ENCODE data around the gene RSL1D1. TPM values are rescaled to one million over a fixed set of nuclear protein-coding genes. Genes with fewer than 3 reads are reported as not detected.

RSL1D1 gene
- total and polyA plus RNA-seq, 9 of the 15 experiments (the other 6 are each of a cell fraction or from before 2014, with no cell fraction given), result 259 to 753 (median 373) TPM

DNA sequence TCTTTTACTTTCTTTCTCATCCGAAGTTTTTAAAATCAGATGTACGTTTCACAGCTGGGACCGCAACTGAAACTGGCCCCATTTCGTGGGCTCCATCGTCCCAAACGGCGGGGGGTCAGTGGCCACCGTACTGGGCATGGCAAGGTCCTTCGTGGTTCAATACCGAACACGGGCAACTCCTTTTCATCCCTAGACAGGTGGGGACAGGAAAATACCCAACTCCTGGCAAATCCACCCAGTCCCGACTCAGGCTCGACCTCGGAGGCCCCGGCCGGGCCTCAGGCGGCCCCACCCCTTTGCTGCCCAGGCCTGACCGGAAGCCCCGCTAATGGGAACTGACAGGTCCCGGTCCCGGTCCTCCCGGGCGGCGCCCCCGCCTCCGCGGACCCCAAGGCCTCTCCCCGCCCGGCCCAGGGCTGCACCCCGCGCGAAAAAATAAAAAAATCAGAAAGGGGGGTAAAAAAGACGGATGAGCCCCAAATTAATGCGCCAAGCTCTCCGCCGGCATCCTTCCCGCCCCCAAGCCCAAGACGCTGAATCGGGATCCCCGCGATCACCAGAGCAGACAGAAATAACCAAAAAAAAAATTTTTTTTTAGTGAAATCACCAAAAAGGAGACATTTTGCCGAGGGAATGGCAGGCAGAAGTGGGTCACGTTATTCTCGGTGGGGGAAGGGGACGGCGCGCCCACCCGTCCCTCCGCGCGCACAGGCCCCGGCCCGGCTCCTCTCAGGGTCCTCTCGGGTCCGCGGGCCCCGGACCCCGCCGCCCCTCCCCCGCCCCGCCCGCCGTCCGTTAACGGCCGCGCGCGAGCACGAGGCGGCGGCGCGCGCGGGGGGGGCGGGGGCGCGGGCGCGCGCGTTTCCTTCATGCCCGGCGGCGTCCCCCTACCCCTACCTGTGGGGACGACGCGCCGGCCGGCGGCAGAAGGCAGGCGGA, 54.8 kb downstream of the RSL1D1 start (continued):
- TF ChIP-seq ERF (CRISPR knock-in tag; IDR thresholded peaks at IDR 0.05) (0 out of 2 replicates have a peak, but pooled peaks have one; percentile 51), ZMIZ1 (IDR thresholded peaks at IDR 0.05; ENCODE audit: low read depth in 2 of 2, low read length in 2 of 2) (no peak), ZKSCAN8 (CRISPR knock-in tag; IDR thresholded peaks at IDR 0.05) (peak; percentile 67; the same call in 1 of the 2 replicates), POLR3A (IDR thresholded peaks at IDR 0.05; ENCODE audit: borderline replicate concordance, extremely low read depth, insufficient read depth, insufficient read length) (no peak), PTRF (tag; IDR thresholded peaks at IDR 0.05) (no peak), ZNF644 (tag; IDR thresholded peaks at IDR 0.05; ENCODE audit: low read depth) (0 out of 2 replicates have a peak, but pooled peaks have one; percentile 77), NCOA1 (IDR thresholded peaks at IDR 0.05; ENCODE audit: low read depth) (no peak), HIVEP1 (CRISPR knock-in tag; IDR thresholded peaks at IDR 0.05) (no peak), SMARCE1 (IDR thresholded peaks at IDR 0.05) (peak; percentile 52; the same call in 1 of the 2 replicates), PKNOX1 (IDR thresholded peaks at IDR 0.05) (peak; percentile 63), ZNF263 (CRISPR knock-in tag; IDR thresholded peaks at IDR 0.05; ENCODE audit: borderline replicate concordance) (no peak), ZNF830 (CRISPR knock-in tag; IDR thresholded peaks at IDR 0.05) (no peak), ZNF232 (CRISPR knock-in tag; IDR thresholded peaks at IDR 0.05) (no peak)
- TF ChIP-seq, protein P1, sequence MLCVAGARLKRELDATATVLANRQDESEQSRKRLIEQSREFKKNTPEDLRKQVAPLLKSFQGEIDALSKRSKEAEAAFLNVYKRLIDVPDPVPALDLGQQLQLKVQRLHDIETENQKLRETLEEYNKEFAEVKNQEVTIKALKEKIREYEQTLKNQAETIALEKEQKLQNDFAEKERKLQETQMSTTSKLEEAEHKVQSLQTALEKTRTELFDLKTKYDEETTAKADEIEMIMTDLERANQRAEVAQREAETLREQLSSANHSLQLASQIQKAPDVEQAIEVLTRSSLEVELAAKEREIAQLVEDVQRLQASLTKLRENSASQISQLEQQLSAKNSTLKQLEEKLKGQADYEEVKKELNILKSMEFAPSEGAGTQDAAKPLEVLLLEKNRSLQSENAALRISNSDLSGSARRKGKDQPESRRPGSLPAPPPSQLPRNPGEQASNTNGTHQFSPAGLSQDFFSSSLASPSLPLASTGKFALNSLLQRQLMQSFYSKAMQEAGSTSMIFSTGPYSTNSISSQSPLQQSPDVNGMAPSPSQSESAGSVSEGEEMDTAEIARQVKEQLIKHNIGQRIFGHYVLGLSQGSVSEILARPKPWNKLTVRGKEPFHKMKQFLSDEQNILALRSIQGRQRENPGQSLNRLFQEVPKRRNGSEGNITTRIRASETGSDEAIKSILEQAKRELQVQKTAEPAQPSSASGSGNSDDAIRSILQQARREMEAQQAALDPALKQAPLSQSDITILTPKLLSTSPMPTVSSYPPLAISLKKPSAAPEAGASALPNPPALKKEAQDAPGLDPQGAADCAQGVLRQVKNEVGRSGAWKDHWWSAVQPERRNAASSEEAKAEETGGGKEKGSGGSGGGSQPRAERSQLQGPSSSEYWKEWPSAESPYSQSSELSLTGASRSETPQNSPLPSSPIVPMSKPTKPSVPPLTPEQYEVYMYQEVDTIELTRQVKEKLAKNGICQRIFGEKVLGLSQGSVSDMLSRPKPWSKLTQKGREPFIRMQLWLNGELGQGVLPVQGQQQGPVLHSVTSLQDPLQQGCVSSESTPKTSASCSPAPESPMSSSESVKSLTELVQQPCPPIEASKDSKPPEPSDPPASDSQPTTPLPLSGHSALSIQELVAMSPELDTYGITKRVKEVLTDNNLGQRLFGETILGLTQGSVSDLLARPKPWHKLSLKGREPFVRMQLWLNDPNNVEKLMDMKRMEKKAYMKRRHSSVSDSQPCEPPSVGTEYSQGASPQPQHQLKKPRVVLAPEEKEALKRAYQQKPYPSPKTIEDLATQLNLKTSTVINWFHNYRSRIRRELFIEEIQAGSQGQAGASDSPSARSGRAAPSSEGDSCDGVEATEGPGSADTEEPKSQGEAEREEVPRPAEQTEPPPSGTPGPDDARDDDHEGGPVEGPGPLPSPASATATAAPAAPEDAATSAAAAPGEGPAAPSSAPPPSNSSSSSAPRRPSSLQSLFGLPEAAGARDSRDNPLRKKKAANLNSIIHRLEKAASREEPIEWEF (CRISPR knock-in tag; IDR thresholded peaks at IDR 0.05), result peak; percentile 76
- TF ChIP-seq, protein P2, sequence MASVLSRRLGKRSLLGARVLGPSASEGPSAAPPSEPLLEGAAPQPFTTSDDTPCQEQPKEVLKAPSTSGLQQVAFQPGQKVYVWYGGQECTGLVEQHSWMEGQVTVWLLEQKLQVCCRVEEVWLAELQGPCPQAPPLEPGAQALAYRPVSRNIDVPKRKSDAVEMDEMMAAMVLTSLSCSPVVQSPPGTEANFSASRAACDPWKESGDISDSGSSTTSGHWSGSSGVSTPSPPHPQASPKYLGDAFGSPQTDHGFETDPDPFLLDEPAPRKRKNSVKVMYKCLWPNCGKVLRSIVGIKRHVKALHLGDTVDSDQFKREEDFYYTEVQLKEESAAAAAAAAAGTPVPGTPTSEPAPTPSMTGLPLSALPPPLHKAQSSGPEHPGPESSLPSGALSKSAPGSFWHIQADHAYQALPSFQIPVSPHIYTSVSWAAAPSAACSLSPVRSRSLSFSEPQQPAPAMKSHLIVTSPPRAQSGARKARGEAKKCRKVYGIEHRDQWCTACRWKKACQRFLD (CRISPR knock-in tag; IDR thresholded peaks at IDR 0.05), result peak; percentile 89; the same call in 1 of the 2 replicates

Data from K562 (cell line).